ENCODE measurements around the gene CRYL1. TPM values are rescaled to one million over a fixed set of nuclear protein-coding genes. Genes with fewer than 3 reads are reported as not detected.

Gene CRYL1
- total RNA-seq, 1 experiment from 2014 or later, result 26.5 TPM

GRCh38 chr13:20477394-20477793 lies 48.3 kb downstream of the CRYL1 start:
- no peaks in the 10 kb centered on the region for H3K36me3 ChIP-seq (ENCODE audit: control insufficient read depth in 1 of 2, insufficient read depth in 2 of 2, low read length in 2 of 2)
- no peak for DNase-seq (ENCODE audit: low read depth, low spot score)
- ChIA-PET POLR2A (no interaction called here), RAD21 (ENCODE audit: low non-redundant PET in 1 of 2, low total read pairs in 2 of 2, uncharacterized antibody in 2 of 2, unreplicated experiment in 2 of 2) (no interaction called here), CTCF (interaction anchor here (0.8 kb wide), 1 partner anchor 280 kb away, joined by 3 read pairs; no protein-coding TSS in a partner anchor)
- H4K20me1 ChIP-seq (ENCODE audit: insufficient read depth), result no peaks in the 10 kb centered on the region
- no peak for ATAC-seq
- no peak overlapping the region for H3K9ac ChIP-seq (ENCODE audit: low read length)
- H3K4me1 ChIP-seq (ENCODE audit: control insufficient read depth in 1 of 2, insufficient read depth in 2 of 2, low read length in 2 of 2), result no peaks in the 10 kb centered on the region; a peak in 1 of 4 replicates
- intact Hi-C loops (cut with micrococcal nuclease), result no loop called here
- no peak overlapping the region for H3K4me2 ChIP-seq (ENCODE audit: low read length)
- no peaks in the 10 kb centered on the region for H3K9me3 ChIP-seq (ENCODE audit: control insufficient read depth in 1 of 2, insufficient read depth in 1 of 2, low read depth in 1 of 2, low read length in 2 of 2)
- H3K27ac ChIP-seq (ENCODE audit: low read depth, low read length), result no peak overlapping the region
- no peaks in the 10 kb centered on the region for H3K79me2 ChIP-seq (ENCODE audit: insufficient read depth, low read length)
- H2AFZ ChIP-seq (ENCODE audit: low read depth, low read length, poor library complexity, severe bottlenecking), result no peak overlapping the region
- no peaks in the 10 kb centered on the region for H3K27me3 ChIP-seq (ENCODE audit: insufficient read depth, low read length)
- H3K4me3 ChIP-seq (replicated peaks in 1 of 2; ENCODE audit: low read depth in 1 of 2, low read length in 2 of 2), result no peak overlapping the region
- no peaks in the 10 kb centered on the region for H3K9me2 ChIP-seq (ENCODE audit: insufficient read depth)
- no peak for TF ChIP-seq TCF7L2 (IDR thresholded peaks at IDR 0.05; ENCODE audit: borderline replicate concordance, extremely low read depth, insufficient read depth, insufficient read length)
- TF ChIP-seq EZH2phosphoT487 (IDR thresholded peaks at IDR 0.05; ENCODE audit: borderline replicate concordance), result no peak
- no peak for TF ChIP-seq ELF1 (IDR thresholded peaks at IDR 0.05; ENCODE audit: borderline replicate concordance, low read depth)
- TF ChIP-seq EZH2 (IDR thresholded peaks at IDR 0.05), result no peak
- TF ChIP-seq, protein P1, sequence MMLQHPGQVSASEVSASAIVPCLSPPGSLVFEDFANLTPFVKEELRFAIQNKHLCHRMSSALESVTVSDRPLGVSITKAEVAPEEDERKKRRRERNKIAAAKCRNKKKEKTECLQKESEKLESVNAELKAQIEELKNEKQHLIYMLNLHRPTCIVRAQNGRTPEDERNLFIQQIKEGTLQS (IDR thresholded peaks at IDR 0.05), result no peak
- no peak for TF ChIP-seq CEBPB (IDR thresholded peaks at IDR 0.05; ENCODE audit: low read depth)
- TF ChIP-seq ZNF274 (IDR thresholded peaks at IDR 0.05; ENCODE audit: low read depth, low read length), result no peak
- no peak for TF ChIP-seq YY1 (IDR thresholded peaks at IDR 0.05; ENCODE audit: extremely low read depth, insufficient replicate concordance, low read depth, low read length)
- TF ChIP-seq JUND (IDR thresholded peaks at IDR 0.05), result no peak
- TF ChIP-seq, protein P2, sequence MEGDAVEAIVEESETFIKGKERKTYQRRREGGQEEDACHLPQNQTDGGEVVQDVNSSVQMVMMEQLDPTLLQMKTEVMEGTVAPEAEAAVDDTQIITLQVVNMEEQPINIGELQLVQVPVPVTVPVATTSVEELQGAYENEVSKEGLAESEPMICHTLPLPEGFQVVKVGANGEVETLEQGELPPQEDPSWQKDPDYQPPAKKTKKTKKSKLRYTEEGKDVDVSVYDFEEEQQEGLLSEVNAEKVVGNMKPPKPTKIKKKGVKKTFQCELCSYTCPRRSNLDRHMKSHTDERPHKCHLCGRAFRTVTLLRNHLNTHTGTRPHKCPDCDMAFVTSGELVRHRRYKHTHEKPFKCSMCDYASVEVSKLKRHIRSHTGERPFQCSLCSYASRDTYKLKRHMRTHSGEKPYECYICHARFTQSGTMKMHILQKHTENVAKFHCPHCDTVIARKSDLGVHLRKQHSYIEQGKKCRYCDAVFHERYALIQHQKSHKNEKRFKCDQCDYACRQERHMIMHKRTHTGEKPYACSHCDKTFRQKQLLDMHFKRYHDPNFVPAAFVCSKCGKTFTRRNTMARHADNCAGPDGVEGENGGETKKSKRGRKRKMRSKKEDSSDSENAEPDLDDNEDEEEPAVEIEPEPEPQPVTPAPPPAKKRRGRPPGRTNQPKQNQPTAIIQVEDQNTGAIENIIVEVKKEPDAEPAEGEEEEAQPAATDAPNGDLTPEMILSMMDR (IDR thresholded peaks at IDR 0.05 in 2 of 3, conservative IDR thresholded peaks at IDR 0.05 in 1 of 3; ENCODE audit: borderline replicate concordance in 1 of 3, insufficient read depth in 1 of 3, low read depth in 2 of 3, low read length in 2 of 3), result no peak
- no peak for TF ChIP-seq SRF (IDR thresholded peaks at IDR 0.05; ENCODE audit: low read depth)
- no peak for TF ChIP-seq ZFX (IDR thresholded peaks at IDR 0.05)
- BruUV-seq (replicated peaks), result no TSS peak

All from HCT116 (cell line).